Dedifferentiated amniotic fluid mesenchymal stem cell (primary cell): ENCODE data around the gene LEFTY2.
"Not testable (repeated sequence)": the region's sequence is repeated elsewhere in the genome, so short reads cannot be mapped to it uniquely, and the experiment has no call there.

ENCODE experiments used
- DNase-seq: peaks from one replicate; pipeline ENCODE4 v3.0.0-alpha.2; 2016; ENCODE audit errors: extremely low spot score

Gene LEFTY2

GRCh38 chr1:225941187-225941941 lies at the start of gene LEFTY2:
Gene LEFTY2 (minus strand): TSS chr1:225941220. CDS start chr1:225941140, 80 bp downstream.
- no peak for DNase-seq

GRCh38 chr1:225987491-225988316 lies 46.7 kb upstream of the LEFTY2 start:
- DNase-seq = peak; percentile 58

- DNase-seq = no peak
Measured at GRCh38 chr1:225981714-225982113, 40.7 kb upstream of the LEFTY2 start.

- DNase-seq = no peak
Measured at GRCh38 chr1:225980005-225980836, 39.2 kb upstream of the LEFTY2 start.

- DNase-seq = no peak
Measured at GRCh38 chr1:225979421-225979820, 38.4 kb upstream of the LEFTY2 start.

GRCh38 chr1:225977937-225978748 lies 37.1 kb upstream of the LEFTY2 start:
- DNase-seq = no peak

GRCh38 chr1:225975146-225975545 lies 34.1 kb upstream of the LEFTY2 start:
- DNase-seq = not testable (repeated sequence)

GRCh38 chr1:225974454-225974853 lies 33.4 kb upstream of the LEFTY2 start:
- no peak for DNase-seq

- DNase-seq = no peak
Measured at GRCh38 chr1:225973158-225973557, 32.1 kb upstream of the LEFTY2 start.

- DNase-seq = no peak
Measured at GRCh38 chr1:225972344-225973152, 31.5 kb upstream of the LEFTY2 start.

GRCh38 chr1:225970592-225971157 lies 29.7 kb upstream of the LEFTY2 start:
- DNase-seq = not testable (repeated sequence)

- not testable (repeated sequence) for DNase-seq
Measured at GRCh38 chr1:225969751-225970150, 28.7 kb upstream of the LEFTY2 start.

GRCh38 chr1:225965231-225965630 lies 24.2 kb upstream of the LEFTY2 start:
- no peak for DNase-seq

- DNase-seq = no peak
Measured at GRCh38 chr1:225963735-225964530, 22.9 kb upstream of the LEFTY2 start.

GRCh38 chr1:225962440-225962975 lies 21.5 kb upstream of the LEFTY2 start:
- no peak for DNase-seq

GRCh38 chr1:225961659-225962439 lies 20.8 kb upstream of the LEFTY2 start:
- DNase-seq = no peak

GRCh38 chr1:225958041-225958440 lies 17.0 kb upstream of the LEFTY2 start:
- no peak for DNase-seq

- no peak for DNase-seq
Measured at GRCh38 chr1:225954753-225955152, 13.7 kb upstream of the LEFTY2 start.
